H9 (cell line): ENCODE data around the gene DIAPH2. TPM values are rescaled to one million over a fixed set of nuclear protein-coding genes. Genes with fewer than 3 reads are reported as not detected.

Source experiments
- DNase-seq: peaks from one replicate; pipeline ENCODE4 v3.0.0-alpha.2; 2017
- H2AFZ ChIP-seq: one replicate; pipeline ENCODE4 v1.6.1; 2013; ENCODE audit warnings: mild to moderate bottlenecking, low read length, control low read depth, moderate library complexity
- H2AK5ac ChIP-seq: 2 replicates; pipeline ENCODE4 v1.6.1; 2013; ENCODE audit warnings: low read length, control low read depth, mixed read lengths; ENCODE audit not compliant: insufficient read length
- H2BK120ac ChIP-seq: one replicate; pipeline ENCODE4 v1.6.1; 2013; ENCODE audit warnings: low read depth, mild to moderate bottlenecking, low read length, control low read depth, inconsistent platforms; ENCODE audit not compliant: poor library complexity, severe bottlenecking
- H2BK12ac ChIP-seq: 2 replicates; pipeline ENCODE4 v1.6.1; 2013; ENCODE audit warnings: low read length, control low read depth, mixed read lengths, low read depth; ENCODE audit not compliant: insufficient read length
- H2BK15ac ChIP-seq: 2 replicates; pipeline ENCODE4 v1.6.1; 2013; ENCODE audit warnings: low read depth, low read length, control low read depth
- H2BK20ac ChIP-seq: one replicate; pipeline ENCODE4 v1.6.1; 2013; ENCODE audit warnings: low read depth, mild to moderate bottlenecking, low read length, control low read depth, inconsistent platforms; ENCODE audit not compliant: poor library complexity, severe bottlenecking
- H2BK5ac ChIP-seq: 2 replicates; pipeline ENCODE4 v1.6.1; 2013; ENCODE audit warnings: low read length, control low read depth, mixed read lengths; ENCODE audit not compliant: insufficient read length
- H3K14ac ChIP-seq: 2 replicates; pipeline ENCODE4 v1.6.1; 2013; ENCODE audit warnings: low read length, control low read depth; ENCODE audit not compliant: insufficient read depth
- H3K18ac ChIP-seq: 2 replicates; pipeline ENCODE4 v1.6.1; 2013; ENCODE audit warnings: low read depth, mild to moderate bottlenecking, mixed read lengths, low read length, control low read depth; ENCODE audit not compliant: insufficient read length
- H3K23ac ChIP-seq: 2 replicates; pipeline ENCODE4 v1.6.1; 2013; ENCODE audit warnings: low read length, control low read depth, mixed read lengths, low read depth; ENCODE audit not compliant: insufficient read length
- H3K23me2 ChIP-seq: 2 replicates; pipeline ENCODE4 v1.6.1; 2013; ENCODE audit warnings: low read depth, mild to moderate bottlenecking, mixed read lengths, low read length, control low read depth; ENCODE audit not compliant: insufficient read length, poor library complexity, severe bottlenecking
- H3K27ac ChIP-seq: 2 replicates; pipeline ENCODE4 v1.5.1; 2013; ENCODE audit warnings: low read length, control low read depth, mixed read lengths, low read depth; ENCODE audit not compliant: insufficient read length
- H3K27me3 ChIP-seq: 2 replicates; pipeline ENCODE4 v1.6.1; 2013; ENCODE audit warnings: low read length, control low read depth, inconsistent platforms; ENCODE audit not compliant: insufficient read depth
- H3K4ac ChIP-seq: 2 replicates; pipeline ENCODE4 v1.6.1; 2013; ENCODE audit warnings: low read depth, mild to moderate bottlenecking, control low read depth, inconsistent platforms, low read length, moderate library complexity
- H3K4me1 ChIP-seq: 2 replicates; pipeline ENCODE4 v1.6.1; 2013; ENCODE audit warnings: low read length, control low read depth, inconsistent platforms; ENCODE audit not compliant: insufficient read depth
- H3K4me2 ChIP-seq: 2 replicates; pipeline ENCODE4 v1.6.1; 2013; ENCODE audit warnings: low read length, control low read depth, mixed read lengths; ENCODE audit not compliant: insufficient read length, insufficient read depth
- H3K56ac ChIP-seq: 2 replicates; pipeline ENCODE4 v1.6.1; 2013; ENCODE audit warnings: low read depth, mild to moderate bottlenecking, mixed read lengths, low read length, control low read depth; ENCODE audit not compliant: insufficient read length
- H3K79me1 ChIP-seq: 2 replicates; pipeline ENCODE4 v1.6.1; 2013; ENCODE audit warnings: low read depth, mild to moderate bottlenecking, moderate library complexity, low read length, control low read depth, inconsistent platforms; ENCODE audit not compliant: insufficient read depth, poor library complexity, severe bottlenecking
- H3K79me2 ChIP-seq: 2 replicates; pipeline ENCODE4 v1.6.1; 2013; ENCODE audit warnings: low read length, control low read depth, inconsistent platforms; ENCODE audit not compliant: insufficient read depth
- H3K9ac ChIP-seq: 2 replicates; pipeline ENCODE4 v1.6.1; 2013; ENCODE audit warnings: low read length, control low read depth, mixed read lengths; ENCODE audit not compliant: insufficient read length; ENCODE audit errors: extremely low read depth
- H3K9me3 ChIP-seq: one replicate; pipeline ENCODE4 v1.6.1; 2013; ENCODE audit warnings: low read depth, low read length, inconsistent platforms; ENCODE audit not compliant: control insufficient read depth
- H3T11ph ChIP-seq: one replicate; pipeline ENCODE4 v1.6.1; 2013; ENCODE audit warnings: mild to moderate bottlenecking, low read length, control low read depth, inconsistent platforms
- H4K20me1 ChIP-seq: one replicate; pipeline ENCODE4 v1.6.1; 2013; ENCODE audit not compliant: control insufficient read depth, insufficient read length, insufficient read depth
- H4K5ac ChIP-seq: 2 replicates; pipeline ENCODE4 v1.6.1; 2013; ENCODE audit warnings: low read depth, mild to moderate bottlenecking, mixed read lengths, low read length, control low read depth; ENCODE audit not compliant: insufficient read length
- H4K8ac ChIP-seq: replicated peaks from 2 replicates; pipeline ENCODE4 v1.6.1; 2013; ENCODE audit warnings: low read length, control low read depth, mixed read lengths, low read depth; ENCODE audit not compliant: insufficient read length
- H4K91ac ChIP-seq: 2 replicates; pipeline ENCODE4 v1.6.1; 2013; ENCODE audit warnings: low read depth, mild to moderate bottlenecking, moderate library complexity, mixed read lengths, low read length, control low read depth; ENCODE audit not compliant: insufficient read length
- H3K27ac Mint-ChIP-seq, 3 experiments: 2 replicates in 2 of 3; 3 replicates in 1 of 3; pipeline ENCODE4 v1.8.0; 2020 to 2021; ENCODE audit warnings: mixed read lengths in 3 of 3, mild to moderate bottlenecking in 1 of 3, moderate library complexity in 1 of 3
- H3K27me3 Mint-ChIP-seq: 2 replicates; pipeline ENCODE4 v1.8.0; 2021; ENCODE audit warnings: low read depth, mild to moderate bottlenecking, moderate library complexity, mixed read lengths
- H3K36me3 Mint-ChIP-seq, 3 experiments: 2 replicates in 2 of 3; 3 replicates in 1 of 3; pipeline ENCODE4 v1.8.0; 2020 to 2021; ENCODE audit warnings: low read depth in 3 of 3, mixed read lengths in 3 of 3; ENCODE audit not compliant: insufficient read depth in 1 of 3
- H3K4me1 Mint-ChIP-seq, 2 experiments: 2 replicates each; pipeline ENCODE4 v1.8.0; 2020; ENCODE audit warnings: mixed read lengths in 2 of 2
- H3K4me3 Mint-ChIP-seq, 2 experiments: 2 replicates in 1 of 2; 3 replicates in 1 of 2; pipeline ENCODE4 v1.8.0; 2020 to 2021; ENCODE audit warnings: mild to moderate bottlenecking in 2 of 2, mixed read lengths in 2 of 2, moderate library complexity in 1 of 2
- H3K9me3 Mint-ChIP-seq, 2 experiments: 2 replicates in 1 of 2; 3 replicates in 1 of 2; pipeline ENCODE4 v1.8.0; 2020; ENCODE audit warnings: mild to moderate bottlenecking in 2 of 2, mixed read lengths in 2 of 2, moderate library complexity in 1 of 2
- WGBS: extraction: QIAGEN DNeasy Blood & Tissue Kit; methylation state at CpG from one replicate; pipeline ENCODE4 v1.1.7; 2013; ENCODE audit warnings: missing lambda C conversion rate, low lambda C conversion rate, mixed read lengths; ENCODE audit not compliant: insufficient read length; ENCODE audit errors: extremely low coverage; 5-methylcytosine and 5-hydroxymethylcytosine counted together
- total RNA-seq: library from RNA; stranded (reverse); gene quantifications from 2 replicates; pipeline ENCODE4 v1.2.1, GENCODE V29; 2021
- TF ChIP-seq, protein P1 (sequence below): fragments of 200-600 bp; sonication (generic); conservative IDR thresholded peaks from 3 replicates; pipeline ENCODE4 v1.8.0; 2021; ENCODE audit warnings: antibody characterized with exemption, mild to moderate bottlenecking

The DIAPH2 gene
- total RNA-seq, 1 experiment from 2014 or later: 45.4 TPM

DNA sequence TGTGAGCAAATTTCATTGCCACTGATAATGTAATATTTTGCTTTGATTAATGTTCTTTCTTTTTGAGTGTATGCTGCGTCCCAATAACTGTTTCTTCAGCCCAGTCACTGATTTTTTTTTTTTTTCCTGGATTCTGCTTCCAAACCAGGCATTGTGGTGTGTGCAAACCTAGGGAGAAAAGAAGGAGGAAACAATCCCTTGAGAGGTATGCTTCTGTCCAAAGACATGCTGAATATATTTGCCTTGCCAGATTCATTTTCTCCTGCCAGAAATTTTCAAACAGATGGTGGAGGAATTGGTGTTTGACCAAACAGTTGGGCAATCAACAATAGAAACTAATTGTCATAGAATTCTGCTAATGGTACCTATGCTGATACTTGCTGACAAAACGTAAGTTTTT is 952.6 kb downstream of the DIAPH2 start:
- Histone ChIP-seq H3K9me3 (no peaks in the 10 kb centered on the region), H3K27me3 (0 out of 2 replicates have a peak, but pooled peaks cover 2% of the 10 kb centered on the region), H2BK12ac (no peak overlapping the region), H4K20me1 (no peaks in the 10 kb centered on the region), H3K56ac (no peak overlapping the region), H3K79me2 (no peaks in the 10 kb centered on the region), H3K9ac (no peak overlapping the region), H3K18ac (no peak overlapping the region), H4K91ac (no peak overlapping the region), H2BK120ac (no peak overlapping the region), H3K4me2 (no peak overlapping the region), H3K23ac (no peak overlapping the region), H2BK5ac (no peak overlapping the region), H3K27ac (no peak overlapping the region), H2BK20ac (no peak overlapping the region), H4K5ac (no peak overlapping the region), H3K14ac (no peak overlapping the region), H2BK15ac (no peak overlapping the region), H4K8ac (no peak overlapping the region), H3T11ph (no peak overlapping the region), H2AFZ (no peak overlapping the region), H3K23me2 (no peaks in the 10 kb centered on the region), H3K4me1 (peaks cover 17% of the 10 kb centered on the region), H3K79me1 (no peaks in the 10 kb centered on the region), H3K4ac (no peak overlapping the region), H2AK5ac (no peak overlapping the region)
- TF ChIP-seq, protein P1, sequence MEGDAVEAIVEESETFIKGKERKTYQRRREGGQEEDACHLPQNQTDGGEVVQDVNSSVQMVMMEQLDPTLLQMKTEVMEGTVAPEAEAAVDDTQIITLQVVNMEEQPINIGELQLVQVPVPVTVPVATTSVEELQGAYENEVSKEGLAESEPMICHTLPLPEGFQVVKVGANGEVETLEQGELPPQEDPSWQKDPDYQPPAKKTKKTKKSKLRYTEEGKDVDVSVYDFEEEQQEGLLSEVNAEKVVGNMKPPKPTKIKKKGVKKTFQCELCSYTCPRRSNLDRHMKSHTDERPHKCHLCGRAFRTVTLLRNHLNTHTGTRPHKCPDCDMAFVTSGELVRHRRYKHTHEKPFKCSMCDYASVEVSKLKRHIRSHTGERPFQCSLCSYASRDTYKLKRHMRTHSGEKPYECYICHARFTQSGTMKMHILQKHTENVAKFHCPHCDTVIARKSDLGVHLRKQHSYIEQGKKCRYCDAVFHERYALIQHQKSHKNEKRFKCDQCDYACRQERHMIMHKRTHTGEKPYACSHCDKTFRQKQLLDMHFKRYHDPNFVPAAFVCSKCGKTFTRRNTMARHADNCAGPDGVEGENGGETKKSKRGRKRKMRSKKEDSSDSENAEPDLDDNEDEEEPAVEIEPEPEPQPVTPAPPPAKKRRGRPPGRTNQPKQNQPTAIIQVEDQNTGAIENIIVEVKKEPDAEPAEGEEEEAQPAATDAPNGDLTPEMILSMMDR: no peak
- Mint-ChIP-seq H3K27me3 (no peaks in the 10 kb centered on the region), H3K36me3 (no peaks in the 10 kb centered on the region), H3K27ac (no peak overlapping the region), H3K4me1 (peaks cover 43 to 45% of the 10 kb centered on the region in 2 experiments), H3K9me3 (no peaks in the 10 kb centered on the region), H3K4me3 (no peak overlapping the region)
- WGBS: no CpG with 5 or more reads among the region's 2 CpGs
- DNase-seq: no peak
